ENCODE results near the gene TMEM25.
A peak's percentile ranks its signal among the peaks of the same experiment; 100 is the strongest.

The TMEM25 gene

DNA sequence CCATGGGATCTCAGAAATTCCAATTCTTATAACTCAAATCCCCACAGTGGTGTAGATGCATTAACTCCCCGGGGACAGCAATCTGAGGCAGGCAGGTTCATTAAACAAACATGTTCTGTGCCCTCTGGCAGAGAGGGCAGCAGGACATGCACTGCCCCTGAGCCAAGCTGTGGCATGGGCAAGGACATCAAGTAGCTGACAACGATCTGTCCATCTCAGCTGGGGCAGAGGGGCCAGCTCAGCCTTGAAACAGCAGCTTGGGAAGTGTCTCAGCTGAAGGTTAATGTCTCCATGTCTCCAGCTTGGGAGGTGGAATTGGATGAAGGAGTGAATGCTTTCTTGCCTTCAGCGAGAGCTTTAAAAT, 13.6 kb downstream of the TMEM25 start:
- Mint-ChIP-seq H3K4me3 (no peak overlapping the region), H3K4me1 (no peaks in the 10 kb centered on the region), H3K36me3 (ENCODE audit: low read depth) (peaks cover 63% of the 10 kb centered on the region), H3K9me3 (no peaks in the 10 kb centered on the region), H3K27me3 (ENCODE audit: low read depth, poor library complexity) (no peaks in the 10 kb centered on the region), H3K27ac (peak overlapping the region; percentile 68)
- TF ChIP-seq, protein P1, sequence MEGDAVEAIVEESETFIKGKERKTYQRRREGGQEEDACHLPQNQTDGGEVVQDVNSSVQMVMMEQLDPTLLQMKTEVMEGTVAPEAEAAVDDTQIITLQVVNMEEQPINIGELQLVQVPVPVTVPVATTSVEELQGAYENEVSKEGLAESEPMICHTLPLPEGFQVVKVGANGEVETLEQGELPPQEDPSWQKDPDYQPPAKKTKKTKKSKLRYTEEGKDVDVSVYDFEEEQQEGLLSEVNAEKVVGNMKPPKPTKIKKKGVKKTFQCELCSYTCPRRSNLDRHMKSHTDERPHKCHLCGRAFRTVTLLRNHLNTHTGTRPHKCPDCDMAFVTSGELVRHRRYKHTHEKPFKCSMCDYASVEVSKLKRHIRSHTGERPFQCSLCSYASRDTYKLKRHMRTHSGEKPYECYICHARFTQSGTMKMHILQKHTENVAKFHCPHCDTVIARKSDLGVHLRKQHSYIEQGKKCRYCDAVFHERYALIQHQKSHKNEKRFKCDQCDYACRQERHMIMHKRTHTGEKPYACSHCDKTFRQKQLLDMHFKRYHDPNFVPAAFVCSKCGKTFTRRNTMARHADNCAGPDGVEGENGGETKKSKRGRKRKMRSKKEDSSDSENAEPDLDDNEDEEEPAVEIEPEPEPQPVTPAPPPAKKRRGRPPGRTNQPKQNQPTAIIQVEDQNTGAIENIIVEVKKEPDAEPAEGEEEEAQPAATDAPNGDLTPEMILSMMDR (IDR thresholded peaks at IDR 0.05), result no peak
- DNase-seq, result no peak

DNA sequence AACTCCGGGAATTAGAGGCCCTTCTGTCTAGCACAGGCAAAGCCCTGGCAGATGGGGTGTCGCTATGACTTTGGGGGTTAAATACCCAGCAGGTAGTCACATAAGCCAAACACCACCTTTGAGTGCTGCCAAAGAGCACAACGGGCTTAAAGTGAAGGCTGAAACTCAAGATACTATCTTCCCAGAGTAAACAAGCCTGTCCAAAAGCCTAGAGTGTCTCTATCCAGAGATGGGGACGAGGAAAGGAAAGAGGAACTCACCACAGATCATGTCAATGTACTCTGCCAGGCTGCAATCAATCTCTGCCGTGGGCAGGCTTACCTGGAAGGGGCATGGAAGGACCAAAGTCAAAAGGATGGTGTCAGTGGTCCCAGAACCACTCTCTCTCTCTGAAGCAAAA, 14.5 kb downstream of the TMEM25 start:
- Mint-ChIP-seq H3K4me3 (no peak overlapping the region), H3K4me1 (no peaks in the 10 kb centered on the region), H3K36me3 (ENCODE audit: low read depth) (peaks cover 64% of the 10 kb centered on the region), H3K27me3 (ENCODE audit: low read depth, poor library complexity) (no peaks in the 10 kb centered on the region), H3K27ac (no peak overlapping the region), H3K9me3 (no peaks in the 10 kb centered on the region)
- DNase-seq, result no peak
- TF ChIP-seq, protein P1 (IDR thresholded peaks at IDR 0.05), result no peak

DNA sequence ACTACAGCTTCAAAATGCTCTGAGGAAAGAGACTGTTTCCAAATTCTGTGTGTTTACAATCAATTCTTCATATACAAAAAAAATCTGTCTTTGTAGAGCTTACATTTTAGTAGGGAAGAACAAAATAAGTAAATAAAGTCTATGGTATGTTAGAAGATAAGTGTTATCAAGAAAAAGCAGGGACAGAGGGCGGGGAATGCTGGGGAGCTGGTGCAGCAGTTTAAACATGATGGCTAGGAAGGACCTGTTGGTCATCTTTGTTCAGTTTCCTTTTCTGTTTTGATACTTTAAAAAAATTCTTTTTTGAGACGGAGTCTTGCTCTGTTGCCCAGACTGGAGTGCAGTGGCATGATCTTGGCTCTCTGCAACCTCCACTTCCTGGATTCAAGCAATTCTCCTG, 16.1 kb downstream of the TMEM25 start:
- Mint-ChIP-seq H3K4me1 (no peaks in the 10 kb centered on the region), H3K27me3 (ENCODE audit: low read depth, poor library complexity) (no peaks in the 10 kb centered on the region), H3K27ac (no peak overlapping the region), H3K36me3 (ENCODE audit: low read depth) (peaks cover 68% of the 10 kb centered on the region), H3K9me3 (no peaks in the 10 kb centered on the region), H3K4me3 (no peak overlapping the region)
- TF ChIP-seq, protein P1 (IDR thresholded peaks at IDR 0.05), result no peak
- no peak for DNase-seq

DNA sequence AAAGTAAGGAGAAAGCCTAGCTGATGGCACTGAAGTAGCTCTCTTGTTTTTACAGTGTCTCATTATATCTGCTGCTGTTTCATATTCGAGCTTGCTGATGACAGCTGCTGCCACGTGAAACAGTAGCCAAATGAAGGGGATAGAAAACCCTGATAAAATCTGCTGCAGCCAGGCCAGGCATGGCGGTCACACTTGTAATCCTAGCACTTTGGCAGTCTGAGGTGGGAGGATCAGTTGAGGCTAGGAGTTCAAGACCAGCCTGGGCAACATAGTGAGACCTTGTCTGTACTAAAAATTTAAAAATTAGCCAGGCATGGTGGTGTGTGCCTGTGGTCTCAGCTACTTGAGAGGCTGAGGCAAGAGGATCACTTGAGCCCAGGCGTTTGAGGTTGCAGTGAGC, 21.3 kb downstream of the TMEM25 start:
- TF ChIP-seq, protein P1 (IDR thresholded peaks at IDR 0.05), result no peak
- Mint-ChIP-seq H3K27ac (no peak overlapping the region), H3K4me3 (no peak overlapping the region), H3K4me1 (no peaks in the 10 kb centered on the region), H3K9me3 (no peaks in the 10 kb centered on the region), H3K36me3 (ENCODE audit: low read depth) (peaks cover 70% of the 10 kb centered on the region), H3K27me3 (ENCODE audit: low read depth, poor library complexity) (no peaks in the 10 kb centered on the region)
- no peak for DNase-seq

DNA sequence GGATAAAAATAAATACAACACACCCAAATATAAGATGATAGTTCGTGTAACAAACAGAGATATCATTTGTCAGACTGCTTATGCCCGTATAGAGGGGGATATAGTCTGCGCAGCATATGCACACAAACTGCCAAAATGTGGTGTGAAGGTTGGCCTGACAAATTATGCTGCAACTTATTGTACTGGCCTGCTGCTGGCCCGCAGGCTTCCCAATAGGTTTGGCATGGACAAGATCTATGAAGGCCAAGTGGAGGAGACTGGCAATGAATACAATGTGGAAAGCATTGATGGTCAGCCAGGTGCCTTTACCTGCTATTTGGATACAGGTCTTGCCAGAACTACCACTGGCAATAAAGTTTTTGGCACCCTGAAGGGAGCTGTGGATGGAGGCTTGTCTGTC, 29.8 kb downstream of the TMEM25 start:
- TF ChIP-seq, protein P1 (IDR thresholded peaks at IDR 0.05), result no peak
- H3K4me3 Mint-ChIP-seq, result no peak overlapping the region
- peaks cover 17% of the 10 kb centered on the region for H3K4me1 Mint-ChIP-seq
- no peak for DNase-seq
- no peaks in the 10 kb centered on the region for H3K27me3 Mint-ChIP-seq (ENCODE audit: low read depth, poor library complexity)
- peaks cover 33% of the 10 kb centered on the region for H3K36me3 Mint-ChIP-seq (ENCODE audit: low read depth)
- no peak overlapping the region for H3K27ac Mint-ChIP-seq
- no peaks in the 10 kb centered on the region for H3K9me3 Mint-ChIP-seq

DNA sequence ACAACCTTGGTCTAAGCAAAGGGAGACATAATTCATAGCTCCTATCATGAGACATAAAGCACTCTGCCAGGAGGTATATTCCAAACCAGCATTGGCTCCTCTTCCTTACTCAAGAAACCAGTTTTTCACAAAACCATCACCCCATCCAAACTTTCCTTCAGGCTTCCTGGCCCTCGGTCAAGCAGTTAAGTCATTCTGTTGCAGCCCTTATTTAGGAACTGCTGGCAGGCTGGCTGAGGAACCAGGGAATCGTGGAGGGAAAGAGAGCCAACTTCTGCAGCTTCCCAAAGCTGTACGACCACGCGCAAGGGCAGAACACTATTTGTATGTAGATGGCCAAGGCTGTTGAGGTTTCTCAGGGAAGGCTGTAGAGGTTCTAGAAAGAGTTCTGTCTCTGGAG, 34.1 kb downstream of the TMEM25 start:
- Mint-ChIP-seq H3K36me3 (ENCODE audit: low read depth) (peaks cover 11% of the 10 kb centered on the region), H3K27ac (no peak overlapping the region), H3K27me3 (ENCODE audit: low read depth, poor library complexity) (no peaks in the 10 kb centered on the region), H3K9me3 (no peaks in the 10 kb centered on the region), H3K4me3 (peak overlapping the region; percentile 95), H3K4me1 (peaks cover 19% of the 10 kb centered on the region)
- TF ChIP-seq, protein P1 (IDR thresholded peaks at IDR 0.05), result no peak
- DNase-seq, result no peak
